ENCODE results near the gene YRDC. TPM values are rescaled to one million over a fixed set of nuclear protein-coding genes. Genes with fewer than 3 reads are reported as not detected.

The YRDC gene
- total RNA-seq, 1 donor from 2014 or later = 9.1 TPM

DNA sequence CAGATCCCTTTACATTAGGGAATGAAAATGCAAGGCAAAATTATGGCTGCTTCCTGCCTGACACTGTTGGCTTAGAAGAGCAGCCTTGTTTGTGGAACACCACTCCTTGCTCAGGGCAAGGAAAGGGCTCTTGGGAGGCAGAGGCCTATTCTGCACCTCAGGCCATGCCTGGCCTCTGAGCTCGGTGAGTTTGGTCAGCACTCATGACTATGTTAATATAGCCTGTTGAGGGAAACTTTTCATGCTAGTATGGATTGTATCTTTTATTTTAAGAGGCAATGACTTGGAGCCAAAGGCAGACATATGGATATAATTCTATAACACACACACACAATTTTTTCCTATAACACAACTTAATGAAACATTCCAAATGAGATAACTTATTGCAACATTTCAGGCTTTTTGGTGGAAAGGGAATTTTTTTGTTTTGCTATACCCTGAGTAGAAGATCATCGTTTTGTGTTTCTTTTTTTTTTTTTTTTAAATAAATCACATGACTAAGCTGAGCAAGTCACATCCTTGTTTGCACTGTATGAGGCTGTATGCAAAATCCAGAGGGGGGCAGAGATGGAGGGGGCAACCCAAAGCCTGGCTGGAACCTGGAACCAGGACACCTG is 5.6 kb upstream of the YRDC start:
- peaks cover 24% of the 10 kb centered on the region for H3K4me1 ChIP-seq
- intact Hi-C loops (cut with DNase I) = no loop called here
- peaks cover 0 to 22% of the 10 kb centered on the region in 2 donors for H3K36me3 ChIP-seq
- TF ChIP-seq POLR2AphosphoS5 (IDR thresholded peaks at IDR 0.05; ENCODE audit: insufficient read depth in 1 of 2, low read depth in 1 of 2) (no peak), POLR2A (IDR thresholded peaks at IDR 0.05) (no peak)
- TF ChIP-seq, protein P1, sequence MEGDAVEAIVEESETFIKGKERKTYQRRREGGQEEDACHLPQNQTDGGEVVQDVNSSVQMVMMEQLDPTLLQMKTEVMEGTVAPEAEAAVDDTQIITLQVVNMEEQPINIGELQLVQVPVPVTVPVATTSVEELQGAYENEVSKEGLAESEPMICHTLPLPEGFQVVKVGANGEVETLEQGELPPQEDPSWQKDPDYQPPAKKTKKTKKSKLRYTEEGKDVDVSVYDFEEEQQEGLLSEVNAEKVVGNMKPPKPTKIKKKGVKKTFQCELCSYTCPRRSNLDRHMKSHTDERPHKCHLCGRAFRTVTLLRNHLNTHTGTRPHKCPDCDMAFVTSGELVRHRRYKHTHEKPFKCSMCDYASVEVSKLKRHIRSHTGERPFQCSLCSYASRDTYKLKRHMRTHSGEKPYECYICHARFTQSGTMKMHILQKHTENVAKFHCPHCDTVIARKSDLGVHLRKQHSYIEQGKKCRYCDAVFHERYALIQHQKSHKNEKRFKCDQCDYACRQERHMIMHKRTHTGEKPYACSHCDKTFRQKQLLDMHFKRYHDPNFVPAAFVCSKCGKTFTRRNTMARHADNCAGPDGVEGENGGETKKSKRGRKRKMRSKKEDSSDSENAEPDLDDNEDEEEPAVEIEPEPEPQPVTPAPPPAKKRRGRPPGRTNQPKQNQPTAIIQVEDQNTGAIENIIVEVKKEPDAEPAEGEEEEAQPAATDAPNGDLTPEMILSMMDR (IDR thresholded peaks at IDR 0.05) = no peak
- no peak overlapping the region for H3K4me3 ChIP-seq
- DNase-seq (ENCODE audit: extremely low spot score in 2 of 2) = no peak
- no peak overlapping the region for H3K27ac ChIP-seq
- H3K9me3 ChIP-seq = no peaks in the 10 kb centered on the region
- H3K27me3 ChIP-seq = no peaks in the 10 kb centered on the region

DNA sequence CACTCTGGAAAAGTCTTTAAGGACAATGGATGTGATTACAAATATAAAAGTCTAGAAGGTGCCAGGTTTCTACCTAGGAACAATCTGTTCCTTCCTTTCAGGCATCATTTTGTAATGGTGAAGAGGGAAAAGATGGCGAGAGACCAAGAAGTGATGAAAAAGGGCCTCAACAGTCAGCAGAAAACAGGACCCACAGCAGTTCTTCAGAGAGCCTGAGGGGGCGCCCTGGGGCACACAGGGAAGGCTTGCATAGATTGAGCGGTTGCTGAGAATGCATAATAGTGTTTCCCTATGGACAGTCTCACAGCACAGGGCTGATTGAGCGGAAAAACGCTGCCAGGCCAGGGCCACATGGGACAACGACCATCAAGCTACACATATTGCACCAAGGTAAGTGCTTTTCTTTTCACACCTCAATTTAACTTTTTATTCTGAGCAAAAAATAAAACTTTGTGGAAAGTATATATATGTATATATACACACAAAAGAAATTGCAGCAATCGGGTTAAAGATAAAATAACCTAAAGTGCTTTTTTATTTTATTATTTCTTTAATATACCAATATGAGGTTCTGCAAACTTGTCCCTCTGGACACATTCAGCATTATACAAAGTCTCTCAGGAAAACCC is 3.1 kb upstream of the YRDC start:
- no peaks in the 10 kb centered on the region for H3K27me3 ChIP-seq
- DNase-seq (ENCODE audit: extremely low spot score in 2 of 2) = no peak
- intact Hi-C loops (cut with DNase I) = no loop called here
- H3K27ac ChIP-seq = no peak overlapping the region
- no peaks in the 10 kb centered on the region for H3K9me3 ChIP-seq
- no peak overlapping the region for H3K4me3 ChIP-seq
- H3K36me3 ChIP-seq = peaks cover 0 to 16% of the 10 kb centered on the region in 2 donors
- TF ChIP-seq, protein P1 (IDR thresholded peaks at IDR 0.05) = peak in 2 of 3 experiments; percentile 10 to 39
- TF ChIP-seq POLR2A (IDR thresholded peaks at IDR 0.05) = no peak
- no peak for TF ChIP-seq POLR2AphosphoS5 (IDR thresholded peaks at IDR 0.05; ENCODE audit: insufficient read depth in 1 of 2, low read depth in 1 of 2)
- H3K4me1 ChIP-seq = peaks cover 31% of the 10 kb centered on the region

DNA sequence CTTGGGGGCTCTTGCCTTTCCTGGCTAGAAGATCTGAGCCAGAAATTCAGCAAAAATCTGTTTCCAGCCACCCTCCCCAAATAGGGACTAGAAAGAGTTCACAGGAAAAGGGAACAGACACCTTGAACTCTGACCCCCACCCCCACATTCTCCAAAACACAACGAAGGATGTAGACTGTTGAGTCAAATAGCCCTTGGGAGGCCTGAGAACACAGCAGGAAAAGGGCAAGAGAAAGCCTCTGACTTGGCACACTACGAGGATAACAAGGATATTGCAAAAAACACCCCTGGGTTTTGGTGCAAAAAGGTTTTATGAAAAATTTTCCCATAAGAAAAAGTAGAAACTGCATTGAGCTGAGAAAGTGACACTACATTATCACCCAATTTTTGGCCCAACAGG is 1.9 kb upstream of the YRDC start:
- intact Hi-C loops (cut with DNase I) = loop anchor here (10.0 kb wide), 1 partner anchor 45 kb away; the partner anchor contains the start of gene MTF1
- Histone ChIP-seq H3K36me3 (peaks cover 0 to 20% of the 10 kb centered on the region in 2 donors), H3K4me1 (peaks cover 31% of the 10 kb centered on the region), H3K4me3 (no peak overlapping the region), H3K9me3 (no peaks in the 10 kb centered on the region), H3K27me3 (no peaks in the 10 kb centered on the region), H3K27ac (no peak overlapping the region)
- DNase-seq (ENCODE audit: extremely low spot score in 2 of 2) = no peak
- TF ChIP-seq POLR2AphosphoS5 (IDR thresholded peaks at IDR 0.05; ENCODE audit: insufficient read depth in 1 of 2, low read depth in 1 of 2) (no peak), POLR2A (IDR thresholded peaks at IDR 0.05) (no peak)
- TF ChIP-seq, protein P1 (IDR thresholded peaks at IDR 0.05) = no peak

DNA sequence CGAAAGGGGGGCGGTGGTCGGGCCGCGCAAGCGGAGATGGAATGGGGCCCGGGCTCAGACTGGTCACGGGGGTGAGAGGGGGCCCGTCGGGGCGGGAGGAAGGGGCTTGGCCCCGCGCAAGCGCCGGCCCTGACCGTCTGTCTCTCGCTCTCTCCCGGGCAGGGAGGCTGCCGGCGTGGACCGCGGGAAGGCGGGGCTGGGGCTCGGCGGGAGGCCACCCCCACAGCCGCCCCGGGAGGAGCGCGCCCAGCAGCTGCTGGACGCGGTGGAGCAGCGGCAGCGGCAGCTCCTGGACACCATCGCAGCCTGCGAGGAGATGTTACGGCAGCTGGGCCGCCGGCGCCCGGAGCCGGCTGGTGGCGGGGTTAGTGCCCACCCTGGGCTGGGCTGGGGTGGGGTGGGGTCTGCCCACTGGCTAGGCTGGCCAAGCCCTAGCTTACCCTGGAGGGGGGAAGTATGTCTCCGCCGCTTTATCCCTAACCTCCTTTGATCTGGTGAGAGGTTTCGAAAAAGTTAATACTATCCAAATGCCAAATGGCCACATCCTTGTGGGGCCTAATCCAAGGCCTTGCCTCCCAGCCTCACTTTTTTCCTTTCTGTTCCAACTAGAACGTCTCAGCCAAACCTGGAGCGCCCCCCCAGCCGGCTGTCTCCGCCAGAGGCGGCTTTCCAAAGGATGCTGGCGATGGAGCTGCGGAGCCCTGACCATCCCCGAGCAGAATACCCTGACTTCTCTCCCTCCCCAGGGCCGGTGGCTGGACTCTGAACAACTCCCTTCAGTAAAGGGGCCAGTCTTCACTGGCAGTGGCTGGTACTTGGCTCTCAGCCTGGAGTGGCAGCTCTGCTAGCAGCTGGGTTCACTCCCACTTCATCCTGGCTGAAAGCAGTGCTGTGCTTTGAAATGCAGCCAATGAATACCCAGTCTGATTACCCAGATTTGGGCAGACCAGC is 636 bp upstream of the YRDC start:
- no peaks in the 10 kb centered on the region for H3K27me3 ChIP-seq
- no peaks in the 10 kb centered on the region for H3K9me3 ChIP-seq
- H3K36me3 ChIP-seq = peaks cover 0 to 33% of the 10 kb centered on the region in 2 donors
- intact Hi-C loops (cut with DNase I) = loop anchor here (10.0 kb wide), 1 partner anchor 46 kb away; the partner anchor contains the start of gene MTF1
- TF ChIP-seq POLR2AphosphoS5 (IDR thresholded peaks at IDR 0.05; ENCODE audit: insufficient read depth in 1 of 2, low read depth in 1 of 2) (no peak), POLR2A (IDR thresholded peaks at IDR 0.05) (no peak)
- TF ChIP-seq, protein P1 (IDR thresholded peaks at IDR 0.05) = no peak
- H3K4me1 ChIP-seq = peaks cover 31% of the 10 kb centered on the region
- peak overlapping the region; percentile 82 for H3K27ac ChIP-seq
- H3K4me3 ChIP-seq = peak overlapping the region; percentile 92 to 93
- no peak for DNase-seq (ENCODE audit: extremely low spot score in 2 of 2)
